NCI-H1694 (cell line): ENCODE results near the gene TGIF2.
"Not testable (repeated sequence)": the region's sequence is repeated elsewhere in the genome, so short reads cannot be mapped to it uniquely, and the experiment has no call there.

Experiments
- DNase-seq: peaks from one replicate; lab custom pipeline; 2025; lab: John Stamatoyannopoulos, UW

Gene TGIF2

DNA sequence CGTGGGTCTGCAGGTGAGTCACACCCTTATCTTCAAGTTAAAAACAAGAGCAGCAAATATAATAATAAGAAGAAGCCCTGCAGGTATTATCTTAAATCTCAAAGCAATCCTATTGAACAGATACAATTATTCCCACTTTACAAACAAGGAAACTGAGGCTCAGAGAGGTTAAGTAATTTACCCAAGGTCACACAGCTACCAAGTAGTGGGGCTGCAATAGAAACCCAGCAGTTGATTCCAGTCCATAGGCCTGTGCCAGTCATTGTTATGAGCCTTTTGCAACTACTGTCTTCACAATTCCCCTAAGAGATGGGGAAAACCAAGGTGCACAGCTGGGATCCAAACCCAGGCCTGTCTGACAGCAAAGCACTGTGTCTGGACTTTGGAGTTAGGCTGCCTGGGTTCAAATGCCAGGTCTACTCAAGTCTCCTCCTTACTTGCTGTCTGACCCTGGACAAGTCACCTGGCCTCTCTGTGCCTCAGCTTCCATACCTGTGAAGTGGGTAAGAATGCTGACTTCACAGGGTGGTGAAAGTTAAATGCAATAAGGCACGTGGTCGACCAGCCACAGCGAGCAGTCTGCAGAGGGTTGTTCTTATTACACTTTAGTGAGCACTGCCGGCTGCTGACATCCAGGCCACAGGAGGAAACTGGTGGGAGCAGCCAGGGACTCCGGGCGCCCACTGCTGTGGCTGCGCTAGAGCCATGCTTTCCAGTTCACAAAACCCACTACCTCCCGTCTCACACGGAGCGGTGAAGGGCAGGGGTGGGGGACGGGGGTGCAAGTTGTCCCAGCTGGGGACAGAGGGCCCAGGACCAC lies 26.0 kb upstream of the TGIF2 start:
- no peak for DNase-seq

DNA sequence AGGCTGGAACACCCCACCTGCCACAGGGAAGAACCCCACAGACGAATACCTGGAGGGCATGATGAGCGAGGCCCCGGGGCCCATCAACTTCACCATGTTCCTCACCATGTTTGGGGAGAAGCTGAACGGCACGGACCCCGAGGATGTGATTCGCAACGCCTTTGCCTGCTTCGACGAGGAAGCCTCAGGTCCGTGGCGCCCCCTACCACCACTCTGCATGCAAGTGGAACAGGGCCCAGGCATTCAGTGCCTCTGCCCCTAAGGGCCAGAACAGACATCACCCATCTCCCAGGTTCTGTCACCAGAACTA lies 25.4 kb upstream of the TGIF2 start:
- no peak for DNase-seq

DNA sequence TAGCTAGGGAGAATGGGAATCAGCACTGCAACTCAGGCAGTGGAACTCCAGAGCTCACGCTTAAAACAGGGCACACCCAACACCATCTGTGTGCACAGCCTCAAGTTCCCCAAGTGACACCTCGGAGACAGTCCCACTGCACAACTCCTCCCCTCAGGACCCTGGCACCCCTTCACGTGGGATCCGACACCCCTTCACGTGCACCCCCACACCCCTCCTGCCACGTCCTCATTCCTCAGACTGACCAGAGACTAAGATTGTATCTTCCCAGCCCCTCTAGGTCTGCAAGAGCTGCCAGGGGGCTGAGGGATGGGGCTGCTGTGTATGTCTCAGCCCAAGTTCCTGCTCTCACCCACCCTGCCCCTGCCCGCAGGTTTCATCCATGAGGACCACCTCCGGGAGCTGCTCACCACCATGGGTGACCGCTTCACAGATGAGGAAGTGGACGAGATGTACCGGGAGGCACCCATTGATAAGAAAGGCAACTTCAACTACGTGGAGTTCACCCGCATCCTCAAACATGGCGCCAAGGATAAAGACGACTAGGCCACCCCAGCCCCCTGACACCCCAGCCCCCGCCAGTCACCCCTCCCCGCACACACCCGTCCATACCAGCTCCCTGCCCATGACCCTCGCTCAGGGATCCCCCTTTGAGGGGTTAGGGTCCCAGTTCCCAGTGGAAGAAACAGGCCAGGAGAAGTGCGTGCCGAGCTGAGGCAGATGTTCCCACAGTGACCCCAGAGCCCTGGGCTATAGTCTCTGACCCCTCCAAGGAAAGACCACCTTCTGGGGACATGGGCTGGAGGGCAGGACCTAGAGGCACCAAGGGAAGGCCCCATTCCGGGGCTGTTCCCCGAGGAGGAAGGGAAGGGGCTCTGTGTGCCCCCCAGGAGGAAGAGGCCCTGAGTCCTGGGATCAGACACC lies 24.4 kb upstream of the TGIF2 start:
- no peak for DNase-seq

DNA sequence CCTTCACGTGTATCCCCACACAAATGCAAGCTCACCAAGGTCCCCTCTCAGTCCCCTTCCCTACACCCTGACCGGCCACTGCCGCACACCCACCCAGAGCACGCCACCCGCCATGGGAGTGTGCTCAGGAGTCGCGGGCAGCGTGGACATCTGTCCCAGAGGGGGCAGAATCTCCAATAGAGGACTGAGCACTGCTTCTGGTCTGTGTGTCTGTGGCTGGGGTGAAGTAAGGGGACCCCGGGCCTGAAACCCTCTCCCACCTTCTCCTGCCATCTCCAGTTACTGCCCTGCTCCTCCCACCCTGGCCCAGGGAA lies 23.8 kb upstream of the TGIF2 start:
- no peak for DNase-seq

DNA sequence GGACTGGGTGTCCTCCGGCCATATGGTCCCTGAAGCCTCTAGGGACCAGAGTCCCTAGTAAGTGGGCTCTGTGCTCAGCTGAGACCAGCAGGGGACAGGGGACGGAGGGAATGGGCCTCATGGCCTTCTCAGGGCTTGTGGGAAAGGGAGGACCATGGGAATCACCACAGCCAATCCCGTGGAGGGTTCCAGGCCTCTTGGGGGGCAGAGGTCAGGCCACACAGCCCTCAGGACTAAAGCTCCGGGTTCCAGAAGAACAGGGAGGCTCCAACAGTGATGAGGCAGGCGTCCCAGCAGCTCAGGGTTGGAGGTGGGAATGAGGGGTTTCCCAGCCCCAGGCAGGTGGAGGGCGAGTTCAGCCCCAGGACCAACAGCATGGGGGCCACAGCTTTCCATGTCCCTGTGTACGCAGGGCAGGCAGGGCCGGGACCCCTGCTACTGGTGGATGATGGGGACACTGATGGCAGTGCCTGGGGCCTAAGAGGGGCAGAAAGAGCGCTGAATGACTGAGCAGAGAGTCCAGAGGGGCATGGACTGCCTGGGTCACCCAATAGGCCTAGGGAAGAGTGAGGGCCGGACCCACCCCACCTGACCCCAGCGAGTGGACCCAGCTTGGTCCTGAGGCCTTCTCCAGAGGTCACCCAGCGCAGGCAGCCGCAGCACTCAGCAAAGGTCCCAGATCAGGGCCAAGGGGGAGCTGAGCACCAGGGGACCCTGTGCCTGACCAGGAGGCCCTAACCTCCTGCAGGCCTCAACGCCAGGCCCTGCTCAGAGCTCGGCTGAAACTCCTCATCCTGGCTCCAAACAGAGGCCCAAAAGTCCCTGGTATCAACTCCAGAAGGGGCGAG lies 23.2 kb upstream of the TGIF2 start:
- DNase-seq = no peak

DNA sequence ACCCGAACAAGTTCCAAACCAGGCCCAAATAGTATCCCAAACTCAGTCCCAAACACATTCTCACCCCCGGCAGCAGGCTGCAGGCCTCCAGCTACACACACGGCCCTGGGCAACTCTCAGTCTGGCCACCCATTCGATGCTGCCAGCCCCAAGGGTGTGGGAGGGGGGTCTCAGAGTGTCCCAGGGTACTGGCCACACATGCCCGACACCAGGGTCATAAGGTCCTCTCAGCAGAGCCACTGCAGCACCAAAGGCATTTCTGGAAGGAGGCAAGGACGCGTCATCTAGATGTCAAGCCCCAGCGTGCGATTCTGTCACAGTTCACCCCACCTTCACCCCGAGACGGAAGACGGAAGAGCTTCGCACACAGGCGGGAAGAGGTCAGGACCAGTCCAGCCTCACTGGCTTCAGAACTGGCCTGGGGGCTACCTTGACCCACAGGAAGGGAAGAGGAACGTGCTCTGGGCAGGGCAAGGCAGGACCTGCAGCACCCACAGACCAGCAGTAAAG lies 22.6 kb upstream of the TGIF2 start:
- DNase-seq = no peak

DNA sequence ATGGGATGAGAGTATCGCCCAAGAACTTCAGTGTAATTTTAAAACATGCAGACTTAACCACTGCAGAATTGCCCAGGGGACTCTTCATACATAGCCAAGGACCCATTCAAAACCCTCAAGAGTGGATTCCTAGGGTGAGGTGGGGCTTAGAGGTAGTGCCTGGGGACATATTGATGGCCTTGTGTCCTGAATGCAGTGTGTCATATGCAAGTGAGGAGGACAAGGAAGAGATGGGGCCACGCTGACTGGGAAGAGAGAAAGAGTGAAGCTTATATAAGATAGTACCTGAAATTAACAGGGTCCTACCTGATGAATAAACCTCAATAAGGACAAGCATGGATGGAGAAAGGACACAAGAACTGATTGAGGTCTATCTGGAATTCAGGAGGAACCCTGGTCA lies 18.1 kb upstream of the TGIF2 start:
- DNase-seq = no peak

DNA sequence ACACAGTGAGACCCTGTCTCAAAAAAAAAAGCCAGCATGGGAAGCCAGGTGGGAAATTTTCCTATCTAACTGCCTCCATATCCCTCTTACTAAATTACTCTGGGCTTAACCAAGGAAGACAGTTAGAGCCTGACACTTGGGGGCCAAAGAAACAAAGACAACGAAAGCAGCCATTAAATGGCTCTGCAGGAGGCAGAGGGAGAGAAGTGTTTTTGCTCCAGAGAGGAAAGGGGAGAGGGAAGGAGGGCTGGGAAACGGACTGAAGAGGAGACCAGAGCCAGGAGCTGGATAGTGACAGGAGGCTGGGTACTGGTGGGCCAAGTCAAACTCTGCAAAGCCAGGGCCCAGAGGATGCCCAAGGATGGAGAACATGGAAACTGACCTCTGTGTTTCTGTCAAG lies 10.7 kb upstream of the TGIF2 start:
- no peak for DNase-seq

DNA sequence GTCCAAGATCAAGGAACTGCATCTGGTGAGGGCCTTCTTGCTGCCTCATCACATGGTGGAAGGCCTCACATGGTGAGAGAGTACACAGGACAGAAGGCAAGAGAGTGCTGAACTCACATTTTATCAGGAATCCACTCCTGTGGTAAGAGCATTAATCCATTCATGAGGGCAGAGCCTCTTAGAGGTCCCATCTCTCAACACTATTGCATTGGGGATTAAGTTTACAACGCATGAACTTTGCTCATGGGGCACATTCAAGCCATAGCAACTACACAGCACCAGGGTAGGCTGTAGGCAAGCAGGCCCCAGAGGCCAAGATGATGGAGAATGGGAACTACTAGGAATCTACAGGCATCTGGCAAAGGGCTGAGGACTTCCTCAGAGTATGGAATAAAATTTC lies 10.0 kb upstream of the TGIF2 start:
- DNase-seq = no peak

DNA sequence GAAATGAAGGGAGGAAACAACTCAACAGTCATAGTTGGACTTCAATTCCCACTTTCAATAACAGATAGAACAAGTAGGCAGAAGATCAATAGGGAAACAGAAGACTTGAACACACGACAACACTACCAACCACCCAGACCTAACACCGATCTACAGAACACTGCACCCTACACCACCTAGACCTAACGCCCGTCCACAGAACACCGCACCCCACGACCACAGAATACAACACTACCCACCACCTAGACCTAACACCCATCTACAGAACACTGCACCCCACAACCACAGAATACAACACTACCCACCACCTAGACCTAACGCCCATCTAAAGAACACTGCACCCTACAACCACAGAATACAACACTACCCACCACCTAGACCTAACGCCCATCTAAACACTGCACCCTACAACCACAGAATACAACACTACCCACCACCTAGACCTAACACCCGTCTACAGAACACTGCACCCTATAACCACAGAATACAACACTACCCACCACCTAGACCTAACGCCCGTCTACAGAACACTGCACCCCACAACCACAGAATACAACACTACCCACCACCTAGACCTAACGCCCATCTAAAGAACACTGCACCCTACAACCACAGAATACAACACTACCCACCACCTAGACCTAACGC lies 9.2 kb upstream of the TGIF2 start:
- DNase-seq = not testable (repeated sequence)

DNA sequence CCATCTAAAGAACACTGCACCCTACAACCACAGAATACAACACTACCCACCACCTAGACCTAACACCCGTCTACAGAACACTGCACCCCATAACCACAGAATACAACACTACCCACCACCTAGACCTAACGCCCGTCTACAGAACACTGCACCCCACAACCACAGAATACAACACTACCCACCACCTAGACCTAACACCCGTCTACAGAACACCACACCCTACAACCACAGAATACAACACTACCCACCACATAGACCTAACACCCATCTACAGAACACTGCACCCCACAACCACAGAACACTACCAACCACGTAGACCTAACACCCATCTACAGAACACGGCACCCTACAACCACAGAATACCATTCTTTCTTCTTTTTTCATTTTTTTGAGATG lies 8.7 kb upstream of the TGIF2 start:
- DNase-seq = not testable (repeated sequence)

DNA sequence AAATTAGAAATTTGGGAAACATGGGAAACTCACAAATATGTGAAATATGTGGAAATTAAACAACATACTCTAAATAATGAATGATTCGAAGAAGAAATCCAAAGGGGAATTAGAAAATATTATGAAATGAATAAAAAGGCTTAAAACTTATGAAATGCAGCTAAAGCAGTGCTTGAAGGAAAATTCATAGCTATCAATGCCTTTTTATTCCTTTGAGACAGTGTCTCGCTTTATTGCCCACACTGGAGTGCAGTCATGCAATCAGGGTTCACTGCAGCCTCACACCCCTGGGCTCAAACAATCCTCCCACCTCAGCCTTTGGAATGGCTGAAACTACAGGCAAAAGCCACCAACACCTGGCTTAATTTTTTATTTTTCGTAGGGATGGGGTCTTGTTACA lies 7.9 kb upstream of the TGIF2 start:
- no peak for DNase-seq

DNA sequence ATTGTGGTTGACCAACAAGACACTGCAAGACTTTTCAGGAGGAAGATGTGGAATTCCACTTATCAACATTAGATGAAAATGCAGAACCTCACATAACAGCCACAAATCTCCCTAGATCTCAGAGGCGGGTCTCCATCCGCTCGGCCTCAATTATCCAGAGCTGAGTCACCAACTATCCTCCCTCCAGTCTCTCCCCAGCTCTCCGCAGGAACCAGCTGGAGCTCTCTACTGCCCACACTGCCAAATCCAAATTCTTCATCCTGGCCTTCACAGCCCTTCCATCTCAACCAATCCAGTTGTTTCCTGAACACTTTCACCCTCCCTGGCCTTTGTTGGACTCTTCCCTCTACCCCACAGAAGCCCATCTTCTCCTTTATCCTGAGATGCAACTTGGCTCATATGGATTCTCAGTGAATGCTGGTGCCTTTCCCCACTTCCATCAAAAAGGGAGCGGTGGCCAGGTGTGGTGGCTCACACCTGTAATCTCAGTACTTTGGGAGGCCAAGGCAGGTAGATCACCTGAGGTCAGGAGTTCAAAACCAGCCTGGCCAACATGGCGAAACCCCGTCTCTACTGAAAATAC lies 3.5 kb upstream of the TGIF2 start:
- no peak for DNase-seq

DNA sequence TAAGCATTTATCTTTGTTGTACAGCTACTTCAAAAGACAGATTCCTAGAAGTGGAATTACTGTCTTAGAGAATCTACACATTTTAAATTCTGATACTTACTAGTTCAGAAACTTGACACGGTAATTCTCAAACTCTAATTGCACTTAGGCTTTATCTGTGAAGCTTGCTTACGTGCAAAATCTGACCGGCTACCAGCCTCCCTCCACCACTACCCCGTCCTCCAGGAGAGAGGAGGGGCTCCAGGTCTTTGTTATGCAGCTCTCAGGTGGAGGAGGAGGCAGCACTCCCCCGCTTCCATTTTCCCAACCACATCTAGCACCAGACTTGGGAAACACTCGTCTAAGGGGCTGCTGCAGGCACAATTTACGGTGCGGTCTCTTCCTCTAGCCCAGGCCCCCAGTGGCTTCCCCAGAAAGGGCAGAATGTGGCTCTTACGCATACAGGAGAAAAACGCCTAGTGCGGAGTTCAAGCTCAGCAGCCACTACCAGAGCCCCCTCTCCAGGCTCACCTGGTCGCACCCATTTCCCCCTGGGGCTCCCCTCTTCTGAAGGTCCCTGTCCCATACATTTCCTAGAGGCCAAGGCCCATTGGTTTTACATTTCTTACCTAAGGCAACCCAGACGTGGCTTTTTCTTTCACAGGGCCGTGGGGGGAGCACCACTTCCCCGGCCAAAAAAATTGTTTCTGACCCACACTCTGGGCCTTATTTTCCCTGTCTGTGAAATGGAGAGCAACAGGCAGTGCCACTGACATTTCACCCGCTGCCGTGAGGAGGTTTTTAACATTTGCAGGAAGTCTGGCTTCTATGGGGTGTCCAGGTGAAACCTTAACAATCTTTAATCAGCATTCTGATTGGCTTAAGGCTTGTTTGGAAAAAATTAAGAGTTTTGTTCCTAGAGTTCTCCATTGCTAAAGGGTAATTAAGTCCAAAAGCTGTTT lies 1.6 kb upstream of the TGIF2 start:
- DNase-seq = no peak

DNA sequence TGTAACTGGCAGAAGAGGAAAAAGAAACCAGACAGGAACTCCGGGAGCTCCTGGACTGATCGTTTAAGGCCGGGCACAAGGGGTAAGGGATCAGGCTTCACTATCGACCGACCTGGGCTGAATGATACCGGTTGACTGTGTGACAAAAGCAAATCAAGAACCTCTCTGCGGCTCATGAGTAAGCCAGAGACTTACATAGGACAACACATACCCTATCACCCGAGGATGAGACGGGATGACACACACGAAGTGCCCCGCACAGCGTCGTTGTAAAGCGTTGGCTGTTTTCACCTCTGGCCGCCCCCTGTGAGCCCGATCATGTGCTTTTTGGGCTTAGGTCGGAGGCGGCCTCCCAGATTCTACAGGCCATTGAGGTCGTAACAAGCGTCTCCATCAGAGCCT lies 695 bp upstream of the TGIF2 start:
- DNase-seq = no peak

DNA sequence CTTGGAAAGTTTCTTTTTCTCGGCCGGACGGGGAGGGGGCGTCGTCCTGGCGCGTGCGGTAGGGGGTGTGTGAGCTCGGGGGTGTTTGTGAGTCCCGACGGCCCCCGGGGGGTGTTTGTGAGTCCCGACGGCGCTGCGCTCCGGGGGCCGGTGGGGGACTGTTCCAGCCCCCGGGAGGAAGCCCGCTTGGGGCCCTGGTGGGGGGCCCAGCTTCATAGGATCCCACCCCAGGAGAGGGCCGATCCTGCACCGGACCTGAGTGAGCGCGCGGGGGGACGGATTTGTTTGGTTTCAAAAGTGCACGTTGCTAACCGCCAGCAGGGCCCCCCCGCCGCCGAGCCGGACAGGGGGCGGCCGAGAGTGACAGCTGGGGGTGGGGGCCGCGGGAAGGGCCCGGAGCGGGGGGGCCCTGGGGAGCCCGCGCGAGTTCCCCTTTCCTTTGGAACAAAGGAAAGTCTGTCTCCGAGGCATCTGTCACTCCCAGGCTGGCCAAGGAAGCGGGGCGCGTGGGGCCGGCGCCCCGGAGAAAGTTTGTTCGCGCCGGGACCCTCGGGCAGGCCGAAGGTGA lies 485 bp downstream of the TGIF2 start:
- no peak for DNase-seq

DNA sequence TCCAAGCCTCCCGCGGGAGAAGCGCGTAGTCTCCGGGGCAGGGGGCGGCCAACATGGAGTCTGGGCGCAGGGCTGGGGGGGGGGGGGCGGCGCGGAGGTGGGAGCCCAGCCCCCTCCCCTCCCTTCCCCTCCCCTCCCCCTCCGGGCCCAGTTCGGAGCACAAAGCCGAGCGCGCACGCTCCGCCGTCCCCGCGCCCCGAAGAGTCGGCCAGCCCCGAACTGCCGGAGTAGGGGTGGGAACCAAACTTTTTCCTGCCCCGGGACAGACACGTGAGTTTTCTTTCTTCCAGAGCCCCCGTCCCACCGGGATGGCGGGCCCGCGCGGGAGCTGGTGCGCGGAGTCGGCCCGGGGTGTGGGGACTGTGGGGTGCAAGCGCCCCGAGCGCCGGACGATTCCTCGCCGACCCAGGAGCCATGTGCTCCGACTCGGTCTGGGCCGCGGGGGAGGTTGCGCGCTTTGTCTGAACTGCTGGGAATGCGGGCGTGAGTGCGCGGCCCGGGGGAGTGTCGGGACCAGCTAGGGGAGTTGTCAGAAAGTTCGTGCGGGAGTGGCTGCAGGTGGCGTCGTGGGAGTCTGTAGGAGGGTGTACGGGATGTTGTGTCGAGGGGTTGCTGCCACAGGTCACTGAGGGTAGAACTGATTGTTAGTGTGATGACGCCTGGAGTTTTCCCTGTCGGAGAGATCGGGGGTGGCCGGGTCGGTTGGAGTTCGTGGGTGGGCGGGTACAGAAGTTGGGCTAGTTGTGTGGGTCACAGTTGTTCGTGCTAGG lies 1.2 kb downstream of the TGIF2 start:
- no peak for DNase-seq

DNA sequence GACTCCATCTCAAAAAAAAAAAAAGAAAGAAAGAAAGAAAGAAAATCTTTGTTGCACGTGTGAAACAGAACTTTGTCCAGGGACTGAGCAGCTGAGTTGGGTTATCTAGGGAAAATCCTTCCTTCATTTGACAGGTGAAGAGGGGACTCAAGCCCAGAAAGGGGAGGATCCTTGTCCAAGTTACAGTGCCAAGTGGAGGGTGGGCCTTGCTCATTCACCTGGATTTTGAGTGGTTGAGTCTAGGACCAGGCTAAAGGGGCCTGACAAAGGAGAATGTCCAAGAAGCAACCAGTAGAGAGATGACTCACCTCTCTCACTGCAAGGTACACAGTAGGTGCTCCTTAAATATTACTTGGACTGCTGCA lies 2.7 kb downstream of the TGIF2 start:
- no peak for DNase-seq

DNA sequence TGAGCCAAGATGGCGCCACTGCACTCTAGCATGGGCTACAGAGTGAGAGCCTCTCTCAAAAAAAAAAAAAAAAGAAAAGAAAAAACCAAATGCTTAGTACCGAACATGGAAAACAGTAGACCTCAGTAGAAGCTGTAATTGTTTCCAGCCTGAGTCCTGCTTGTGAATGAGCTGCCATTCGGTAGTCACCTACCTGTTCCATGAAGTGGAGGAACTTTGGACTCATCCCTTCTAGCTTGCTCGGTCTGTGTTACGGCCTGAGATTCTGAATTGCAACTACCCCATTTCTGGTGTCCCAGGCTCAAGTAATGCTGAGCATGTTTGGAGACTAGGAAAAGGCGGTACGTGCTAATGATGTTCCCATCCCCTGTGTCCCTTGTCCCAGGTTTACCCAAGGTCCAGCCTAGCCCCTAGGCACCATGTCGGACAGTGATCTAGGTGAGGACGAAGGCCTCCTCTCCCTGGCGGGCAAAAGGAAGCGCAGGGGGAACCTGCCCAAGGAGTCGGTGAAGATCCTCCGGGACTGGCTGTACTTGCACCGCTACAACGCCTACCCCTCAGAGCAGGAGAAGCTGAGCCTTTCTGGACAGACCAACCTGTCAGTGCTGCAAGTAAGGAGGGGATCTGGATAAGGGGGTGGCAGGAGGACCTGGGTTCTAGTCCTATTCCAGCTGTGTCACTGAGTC lies 5.1 kb downstream of the TGIF2 start:
- no peak for DNase-seq
